Activated CD4-positive, alpha-beta T cell treated with anti-CD3 and anti-CD28 coated beads for 48 hours (primary cell): ENCODE data around the gene NFKBIZ.
"Not testable (repeated sequence)": the region's sequence is repeated elsewhere in the genome, so short reads cannot be mapped to it uniquely, and the experiment has no call there.

Experiments
- DNase-seq: peaks from one replicate; pipeline ENCODE4 v3.0.0-alpha.2; 2020

Gene NFKBIZ

GRCh38 chr3:101851850-101852714, 2.8 kb downstream of the NFKBIZ start:
- no peak for DNase-seq

DNA sequence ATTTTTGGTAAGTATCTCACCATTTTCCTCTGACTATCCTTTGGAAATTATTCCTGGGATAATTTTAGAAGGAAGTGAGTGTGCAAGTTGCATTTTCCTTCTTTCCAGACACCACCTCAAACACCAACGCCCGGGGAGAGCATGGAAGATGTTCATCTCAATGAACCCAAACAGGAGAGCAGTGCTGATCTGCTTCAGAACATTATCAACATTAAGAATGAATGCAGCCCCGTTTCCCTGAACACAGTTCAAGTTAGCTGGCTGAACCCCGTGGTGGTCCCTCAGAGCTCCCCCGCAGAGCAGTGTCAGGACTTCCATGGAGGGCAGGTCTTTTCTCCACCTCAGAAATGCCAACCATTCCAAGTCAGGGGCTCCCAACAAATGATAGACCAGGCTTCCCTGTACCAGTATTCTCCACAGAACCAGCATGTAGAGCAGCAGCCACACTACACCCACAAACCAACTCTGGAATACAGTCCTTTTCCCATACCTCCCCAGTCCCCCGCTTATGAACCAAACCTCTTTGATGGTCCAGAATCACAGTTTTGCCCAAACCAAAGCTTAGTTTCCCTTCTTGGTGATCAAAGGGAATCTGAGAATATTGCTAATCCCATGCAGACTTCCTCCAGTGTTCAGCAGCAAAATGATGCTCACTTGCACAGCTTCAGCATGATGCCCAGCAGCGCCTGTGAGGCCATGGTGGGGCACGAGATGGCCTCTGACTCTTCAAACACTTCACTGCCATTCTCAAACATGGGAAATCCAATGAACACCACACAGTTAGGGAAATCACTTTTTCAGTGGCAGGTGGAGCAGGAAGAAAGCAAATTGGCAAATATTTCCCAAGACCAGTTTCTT, 3.9 kb downstream of the NFKBIZ start:
- DNase-seq = no peak

GRCh38 chr3:101853982-101854381, 4.7 kb downstream of the NFKBIZ start:
- DNase-seq = no peak

- no peak for DNase-seq
These were observed 5.4 kb downstream of the NFKBIZ start for GRCh38 chr3:101854608-101855304.

- no peak for DNase-seq
These were observed 8.0 kb downstream of the NFKBIZ start for GRCh38 chr3:101857301-101857741.

- no peak for DNase-seq
These were observed 9.2 kb downstream of the NFKBIZ start for GRCh38 chr3:101858464-101859030.

DNA sequence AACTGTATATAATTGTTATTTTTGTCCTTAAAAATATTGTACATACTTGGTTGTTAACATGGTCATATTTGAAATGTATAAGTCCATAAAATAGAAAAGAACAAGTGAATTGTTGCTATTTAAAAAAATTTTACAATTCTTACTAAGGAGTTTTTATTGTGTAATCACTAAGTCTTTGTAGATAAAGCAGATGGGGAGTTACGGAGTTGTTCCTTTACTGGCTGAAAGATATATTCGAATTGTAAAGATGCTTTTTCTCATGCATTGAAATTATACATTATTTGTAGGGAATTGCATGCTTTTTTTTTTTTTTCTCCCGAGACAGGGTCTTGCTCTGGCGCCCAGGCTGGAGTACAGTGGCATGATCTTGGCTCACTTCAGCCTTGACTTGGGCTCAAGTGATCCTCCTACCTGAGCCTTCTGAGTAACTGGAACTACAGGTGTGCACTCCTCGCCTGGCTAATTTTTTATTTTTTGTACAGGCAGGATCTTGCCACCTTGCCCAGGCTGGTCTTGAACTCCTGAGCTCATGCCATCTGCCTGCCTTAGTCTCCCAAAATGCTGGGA, 10.7 kb downstream of the NFKBIZ start:
- DNase-seq = no peak

GRCh38 chr3:101861212-101861788, 12.0 kb downstream of the NFKBIZ start:
- no peak for DNase-seq

- DNase-seq = no peak
These were observed 12.6 kb downstream of the NFKBIZ start for GRCh38 chr3:101861789-101862415.

DNA sequence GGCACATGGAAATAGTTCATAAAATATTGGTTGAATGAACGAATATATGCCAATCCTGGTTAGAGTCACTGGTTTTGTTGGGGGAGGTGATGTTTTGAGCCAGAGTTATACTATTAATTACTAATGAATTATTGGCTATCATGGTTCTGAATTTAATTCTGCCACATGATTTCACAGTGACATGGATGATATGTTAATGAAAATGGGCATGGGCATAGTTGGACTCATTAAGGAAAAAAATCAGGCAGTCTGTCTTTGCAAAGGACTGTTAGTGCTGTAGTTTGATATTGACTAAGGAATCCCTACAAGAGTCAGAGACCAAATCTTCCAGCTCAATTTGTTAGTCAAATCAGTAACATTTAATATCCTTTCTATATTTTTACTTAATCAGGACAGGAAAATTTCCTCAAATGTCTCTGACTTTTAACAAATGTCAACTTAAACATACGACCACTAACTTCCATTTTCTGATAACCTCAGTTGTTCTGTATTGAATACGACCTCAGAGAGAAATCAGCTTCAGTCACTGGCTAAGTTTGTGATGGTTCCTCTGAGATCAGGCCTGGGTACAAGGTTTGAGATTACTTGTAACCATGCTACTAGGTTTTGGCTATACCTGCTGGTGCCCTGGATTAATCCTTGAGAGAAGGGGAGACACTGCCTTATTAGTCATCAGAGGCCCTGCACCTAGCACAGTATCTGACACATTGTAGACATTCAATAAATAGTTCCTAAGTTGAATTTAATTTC, 13.3 kb downstream of the NFKBIZ start:
- no peak for DNase-seq

DNA sequence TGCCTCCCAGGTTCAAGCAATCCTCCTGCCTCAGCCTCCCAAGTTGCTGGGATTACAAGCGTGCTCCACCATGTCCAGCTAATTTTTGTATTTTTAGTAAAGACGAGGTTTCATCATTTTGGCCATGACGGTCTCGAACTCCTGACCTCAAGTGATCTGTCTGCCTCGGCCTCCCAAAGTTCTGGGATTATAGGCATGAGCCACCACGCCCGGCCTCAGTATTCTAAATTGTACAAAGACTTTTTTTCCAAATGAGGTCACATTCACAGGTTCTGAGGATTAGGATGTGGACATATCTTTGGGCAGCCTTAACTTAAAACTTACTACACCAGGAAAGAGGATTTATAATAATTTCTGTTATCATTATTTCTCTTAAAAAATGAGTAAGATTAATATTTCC, 15.6 kb downstream of the NFKBIZ start:
- not testable (repeated sequence) for DNase-seq

DNA sequence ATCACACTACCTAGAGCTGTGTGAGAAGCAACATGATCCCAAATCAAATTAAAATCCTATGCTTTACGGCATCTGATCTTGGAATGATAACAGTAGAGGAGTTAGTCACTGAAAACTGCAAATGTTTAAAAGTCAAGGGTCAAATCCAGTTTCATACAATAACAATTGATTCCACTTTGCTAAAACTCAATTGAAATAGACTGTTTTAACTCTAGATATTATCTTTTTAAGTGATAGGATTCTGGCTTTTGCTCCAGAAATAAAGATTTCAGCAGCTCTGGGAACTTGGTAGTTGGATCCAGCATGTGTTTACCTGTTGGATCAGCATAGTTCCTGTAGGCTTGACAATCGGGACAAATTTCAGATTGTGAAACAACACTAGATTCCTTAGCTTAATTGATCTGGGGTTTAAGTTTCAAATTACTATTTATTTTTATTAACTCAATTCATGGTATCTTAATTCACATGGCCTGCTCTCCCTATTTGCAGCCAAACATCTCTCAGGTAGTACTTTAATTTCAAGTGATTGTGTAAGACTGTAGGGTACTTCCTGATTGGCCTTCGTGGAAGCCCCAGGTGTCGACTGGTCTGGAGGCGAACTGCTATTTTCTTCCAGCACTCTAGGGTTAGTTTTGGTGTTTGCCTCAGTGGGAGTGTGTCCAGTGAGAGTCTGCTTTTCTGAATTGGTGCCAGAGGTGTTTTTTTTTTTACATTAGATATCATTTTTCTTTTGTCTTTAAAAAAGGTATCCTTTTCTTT, 16.6 kb downstream of the NFKBIZ start:
- no peak for DNase-seq

GRCh38 chr3:101867511-101867910, 18.2 kb downstream of the NFKBIZ start:
- no peak for DNase-seq

- no peak for DNase-seq
These were observed 18.7 kb downstream of the NFKBIZ start for GRCh38 chr3:101867996-101868395.

DNA sequence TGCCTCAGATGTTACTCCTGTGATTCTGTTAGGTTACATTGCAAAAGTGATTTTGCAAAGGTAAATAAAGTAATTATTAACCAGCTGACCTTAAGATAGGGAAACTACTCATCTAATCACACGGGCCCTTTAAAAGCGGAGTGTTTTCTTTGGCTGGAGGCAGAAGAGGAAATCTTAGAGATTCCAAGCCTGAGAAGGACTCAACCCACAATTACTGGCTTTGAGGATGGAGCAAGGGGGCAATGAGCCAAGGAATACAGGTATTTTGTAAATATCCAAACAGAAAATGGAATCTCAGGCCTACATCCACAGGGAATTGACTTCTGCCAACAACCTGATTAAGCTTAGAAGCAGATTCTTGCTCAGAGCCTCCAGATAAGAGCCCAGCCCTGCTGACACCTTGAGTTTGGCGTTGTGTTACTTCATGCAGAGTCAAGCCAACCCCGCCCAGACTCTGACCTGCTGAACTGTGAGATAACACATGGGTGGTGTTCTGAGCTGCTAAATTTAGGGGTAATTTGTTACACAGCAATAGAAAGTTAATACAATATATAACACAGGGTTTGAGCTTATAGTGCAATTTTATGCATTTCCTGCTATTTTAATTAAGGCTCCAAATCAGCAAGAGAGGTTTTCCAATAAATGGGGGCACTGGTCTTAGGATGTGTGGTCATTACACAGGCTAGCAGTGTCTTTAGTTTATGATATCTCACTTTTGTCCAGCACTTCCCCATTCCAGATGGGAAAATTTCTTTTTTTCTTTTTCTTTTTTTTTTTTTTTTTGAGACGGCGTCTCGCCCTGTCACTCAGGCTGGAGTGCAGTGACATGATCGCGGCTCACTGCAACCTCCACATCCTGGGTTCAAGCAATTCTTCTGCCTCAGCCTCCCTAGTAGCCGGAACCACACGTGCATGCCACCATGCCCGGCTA, 19.5 kb downstream of the NFKBIZ start:
- DNase-seq = no peak

GRCh38 chr3:101870138-101870537, 20.8 kb downstream of the NFKBIZ start:
- DNase-seq = no peak

DNA sequence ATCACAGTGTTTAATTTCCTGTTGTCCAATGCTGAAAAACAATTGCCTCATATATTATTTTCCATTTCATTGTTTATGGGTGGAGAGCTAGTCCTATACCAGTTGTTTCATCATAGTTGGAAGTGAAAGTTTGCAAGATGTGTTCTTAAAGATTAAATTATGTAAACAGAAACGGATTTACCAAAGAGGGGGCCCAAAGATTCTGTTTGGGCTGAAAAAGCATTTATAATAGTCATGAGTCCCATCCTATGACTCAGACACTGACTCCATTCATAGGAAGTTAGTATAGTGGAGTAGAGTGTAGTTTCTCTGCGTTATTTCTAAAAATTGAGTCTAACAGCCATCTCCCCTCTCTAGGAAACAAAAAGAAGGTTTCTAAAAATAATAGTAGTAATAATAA, 24.3 kb downstream of the NFKBIZ start:
- DNase-seq = no peak

- DNase-seq = no peak
These were observed 26.8 kb downstream of the NFKBIZ start for GRCh38 chr3:101876142-101876541.

DNA sequence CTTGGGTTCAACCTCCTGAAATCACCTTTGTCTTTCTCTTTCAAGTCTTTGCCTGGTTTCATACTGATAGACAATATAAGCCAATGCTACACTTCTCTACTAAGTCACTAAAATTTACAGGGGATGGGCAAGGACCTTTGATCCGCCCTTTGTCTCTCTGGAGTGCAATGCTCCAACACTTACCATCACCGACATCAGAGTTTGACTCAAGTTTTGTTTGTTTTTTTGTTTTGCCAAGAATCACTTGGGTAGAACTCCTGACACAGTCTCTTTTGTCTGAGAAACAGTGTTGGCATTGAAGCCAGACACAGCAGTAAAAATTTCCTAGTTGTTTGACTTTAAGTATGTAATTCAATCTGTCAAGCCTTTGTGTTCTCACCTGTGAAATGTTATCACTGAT, 29.3 kb downstream of the NFKBIZ start:
- DNase-seq = no peak
